GM19351 (cell line): ENCODE measurements around the gene MORF4L1.
"Not testable (repeated sequence)": the region's sequence is repeated elsewhere in the genome, so short reads cannot be mapped to it uniquely, and the experiment has no call there.

ENCODE experiments used
- ATAC-seq: cut with Tn5 transposase; IDR thresholded peaks from one replicate; pipeline ENCODE4 v1.9.1; 2021; ENCODE audit warnings: mild to moderate bottlenecking, moderate library complexity; ENCODE audit not compliant: unreplicated experiment

The MORF4L1 gene

DNA sequence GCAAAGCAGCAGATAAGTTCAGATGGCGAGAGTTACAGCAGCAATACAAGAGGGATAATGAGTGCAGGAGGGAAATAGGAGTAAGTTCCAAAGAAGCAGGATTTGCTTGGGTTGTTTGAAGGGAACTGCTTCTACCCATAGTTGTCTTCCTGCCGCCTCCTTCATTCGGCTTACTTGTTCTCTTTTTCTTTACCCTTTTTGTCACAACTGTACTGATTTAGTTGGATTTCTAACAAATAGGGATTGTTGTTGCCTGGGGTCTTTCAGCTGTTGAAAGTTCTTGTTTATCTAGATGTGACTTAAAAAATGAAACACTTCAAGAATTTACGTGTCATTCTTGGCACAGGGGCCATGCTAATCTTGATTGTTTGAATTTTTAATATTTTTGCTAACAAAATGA is 25.9 kb downstream of the MORF4L1 start:
- ATAC-seq = no peak

DNA sequence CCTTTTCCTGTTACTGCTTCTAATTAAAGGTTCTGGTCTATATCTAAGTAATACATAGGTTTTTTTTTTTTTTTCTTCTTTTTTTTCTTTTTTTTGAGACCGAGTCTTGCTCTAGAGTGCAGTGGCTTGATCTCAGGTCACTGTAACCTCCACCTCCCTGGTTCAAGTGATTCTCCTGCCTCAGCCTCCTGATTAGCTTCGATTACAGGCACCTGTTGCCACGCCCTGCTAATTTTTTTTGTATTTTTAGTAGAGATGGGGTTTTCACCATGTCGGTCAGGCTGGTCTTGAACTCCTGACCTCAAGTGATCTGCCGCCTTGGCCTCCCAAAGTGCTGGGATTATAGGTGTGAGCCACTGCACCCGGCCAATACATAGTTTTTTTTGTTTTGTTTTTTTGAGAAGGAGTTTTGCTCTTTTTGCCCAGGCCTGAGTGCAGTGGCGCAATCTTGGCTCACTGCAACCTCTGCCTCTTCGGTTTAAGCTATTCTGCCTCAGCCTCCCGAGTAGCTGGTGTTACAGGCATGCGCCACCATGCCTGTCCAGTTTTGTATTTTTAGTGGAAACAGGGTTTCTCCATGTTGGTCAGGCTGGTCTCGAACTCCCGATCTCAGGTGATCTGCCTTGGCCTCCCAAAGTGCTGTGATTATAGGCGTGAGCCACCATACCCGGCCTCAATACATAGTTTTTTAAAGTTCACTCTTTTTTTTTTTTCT is 28.3 kb downstream of the MORF4L1 start:
- ATAC-seq = not testable (repeated sequence)

GRCh38 chr15:78902281-78903032 is 29.8 kb downstream of the MORF4L1 start:
- ATAC-seq = not testable (repeated sequence)

GRCh38 chr15:78904599-78905358 is 32.1 kb downstream of the MORF4L1 start:
- no peak for ATAC-seq

DNA sequence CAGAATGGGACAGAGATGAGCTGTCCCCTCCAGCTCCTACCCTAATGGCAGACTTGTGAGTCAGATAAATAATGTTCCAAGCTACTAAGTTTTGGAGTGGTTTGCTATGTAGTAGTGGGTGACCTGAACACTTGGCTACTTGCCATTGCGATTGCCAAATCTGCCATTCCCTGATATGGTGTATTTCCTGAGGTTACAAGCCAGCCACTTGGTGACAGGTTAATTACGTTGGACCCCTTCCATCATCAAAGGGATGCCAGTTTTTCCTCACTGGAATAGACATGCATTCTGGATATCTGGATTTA is 33.6 kb downstream of the MORF4L1 start:
- ATAC-seq = no peak

- no peak for ATAC-seq
Observed at GRCh38 chr15:78907577-78907976, 34.9 kb downstream of the MORF4L1 start.

- no peak for ATAC-seq
Observed at GRCh38 chr15:78909160-78909695, 36.5 kb downstream of the MORF4L1 start.

DNA sequence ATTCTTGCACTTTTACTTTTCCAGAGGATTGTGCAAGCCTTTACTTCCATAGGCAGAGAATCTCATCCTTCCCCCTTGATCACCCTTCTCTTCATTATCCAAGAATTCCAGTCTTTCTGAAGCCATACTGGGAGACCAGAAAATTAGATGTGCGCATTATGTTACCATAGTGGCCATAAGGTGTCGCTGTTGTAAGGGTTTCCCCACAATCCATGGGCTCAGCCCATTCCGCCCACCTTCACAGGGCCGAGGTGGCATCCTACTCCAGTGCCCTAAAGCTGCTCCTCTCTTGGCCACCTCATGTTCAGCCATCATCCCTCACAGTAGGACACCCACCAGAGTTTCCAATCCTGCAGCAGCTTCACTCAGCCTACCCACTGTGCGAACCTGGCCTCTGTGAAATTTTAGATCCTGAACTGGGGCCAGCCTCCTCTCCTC is 37.1 kb downstream of the MORF4L1 start:
- no peak for ATAC-seq

- ATAC-seq = no peak
Observed at GRCh38 chr15:78910271-78910670, 37.6 kb downstream of the MORF4L1 start.

DNA sequence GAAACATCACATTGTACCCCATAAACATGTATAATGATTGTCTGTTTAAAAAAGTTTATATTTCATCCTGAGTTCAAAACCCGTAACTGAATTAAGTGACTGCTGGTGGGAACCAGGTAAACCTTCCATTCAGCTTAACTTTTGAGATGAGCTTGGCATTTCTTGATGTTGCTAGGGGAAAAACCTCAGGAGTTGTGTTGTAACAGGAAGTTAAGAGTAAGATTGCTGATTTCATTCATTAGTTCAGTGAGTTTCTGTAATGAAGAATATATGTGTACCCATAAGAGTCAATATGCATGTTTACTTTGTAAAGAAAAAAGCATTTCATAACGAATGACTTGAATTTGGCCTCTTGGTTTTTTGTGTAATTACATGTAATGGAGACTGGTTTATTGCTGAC is 39.6 kb downstream of the MORF4L1 start:
- ATAC-seq = no peak

GRCh38 chr15:78913012-78913411 is 40.3 kb downstream of the MORF4L1 start:
- ATAC-seq = no peak

DNA sequence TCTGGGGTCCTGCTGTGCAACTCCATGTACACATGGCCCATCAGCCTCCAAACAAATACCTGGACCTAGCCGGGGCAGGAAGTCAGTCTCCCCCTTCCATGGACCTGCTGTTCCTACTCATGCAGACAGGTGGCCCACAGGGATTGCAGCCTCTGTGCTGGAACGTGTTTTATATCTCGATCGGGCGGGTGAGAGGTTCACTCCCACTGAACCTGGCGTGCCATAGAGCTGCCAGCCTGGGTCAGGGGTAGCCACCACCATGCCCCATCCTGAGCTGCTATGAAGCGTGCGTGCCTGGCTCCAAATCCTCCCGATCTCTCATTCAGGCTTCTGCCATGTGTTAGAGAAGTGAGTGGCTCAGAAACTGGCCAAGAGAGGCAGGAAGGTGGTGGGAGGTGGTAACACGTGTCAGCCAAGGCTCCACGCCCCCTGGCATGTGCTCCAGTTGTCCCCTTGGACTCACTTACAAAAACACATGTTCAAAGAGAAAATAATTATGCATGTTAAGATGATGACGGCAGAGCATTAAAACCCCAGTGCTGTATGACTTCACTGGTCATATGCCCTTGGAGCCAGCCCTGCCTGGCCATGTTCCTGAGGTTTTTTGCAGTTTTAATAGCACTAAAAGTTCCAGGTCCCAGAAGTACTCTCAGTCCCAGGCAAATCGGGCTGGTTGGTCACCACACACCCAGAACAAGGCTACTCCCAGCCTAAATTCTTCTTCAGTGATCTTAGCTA is 41.5 kb downstream of the MORF4L1 start:
- ATAC-seq = no peak

DNA sequence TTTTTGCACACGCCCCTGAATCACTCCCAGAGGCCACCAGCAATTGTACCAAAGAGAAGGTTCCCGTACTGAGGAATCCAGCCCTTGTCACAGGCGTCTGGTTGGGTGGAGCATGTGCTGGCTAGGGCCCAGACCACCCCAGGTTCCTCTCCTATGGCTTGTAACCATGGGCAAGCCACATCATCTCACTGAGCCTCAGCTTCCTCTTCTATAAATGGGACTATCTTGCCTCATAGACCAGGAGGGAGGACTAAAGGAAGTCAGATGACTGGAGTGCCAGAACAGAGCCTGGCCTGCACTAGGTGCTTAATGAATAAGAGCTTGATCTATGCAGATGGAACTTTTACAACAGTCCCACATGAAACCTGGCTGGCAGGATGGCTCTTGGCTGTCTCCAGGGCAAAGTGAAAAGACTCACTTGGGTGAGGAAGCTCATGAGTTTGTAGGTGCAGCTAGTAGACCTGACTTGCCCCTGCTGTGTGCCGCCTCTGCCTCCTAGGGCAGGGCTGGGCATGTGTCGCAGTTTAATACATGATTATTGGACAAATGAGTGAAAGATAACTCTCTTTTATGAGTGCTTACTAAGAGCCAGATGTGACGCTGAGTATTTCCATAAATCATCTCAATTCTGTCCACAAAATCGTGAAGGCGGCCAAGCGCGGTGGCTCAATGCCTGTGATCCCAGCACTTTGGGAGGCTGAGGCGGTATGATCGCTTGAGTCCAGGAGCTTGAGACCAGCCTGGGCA is 42.8 kb downstream of the MORF4L1 start:
- no peak for ATAC-seq

- no peak for ATAC-seq
Observed at GRCh38 chr15:78916088-78916487, 43.4 kb downstream of the MORF4L1 start.

- no peak for ATAC-seq
Observed at GRCh38 chr15:78917888-78918287, 45.2 kb downstream of the MORF4L1 start.

GRCh38 chr15:78921517-78921916 is 48.8 kb downstream of the MORF4L1 start:
- no peak for ATAC-seq

DNA sequence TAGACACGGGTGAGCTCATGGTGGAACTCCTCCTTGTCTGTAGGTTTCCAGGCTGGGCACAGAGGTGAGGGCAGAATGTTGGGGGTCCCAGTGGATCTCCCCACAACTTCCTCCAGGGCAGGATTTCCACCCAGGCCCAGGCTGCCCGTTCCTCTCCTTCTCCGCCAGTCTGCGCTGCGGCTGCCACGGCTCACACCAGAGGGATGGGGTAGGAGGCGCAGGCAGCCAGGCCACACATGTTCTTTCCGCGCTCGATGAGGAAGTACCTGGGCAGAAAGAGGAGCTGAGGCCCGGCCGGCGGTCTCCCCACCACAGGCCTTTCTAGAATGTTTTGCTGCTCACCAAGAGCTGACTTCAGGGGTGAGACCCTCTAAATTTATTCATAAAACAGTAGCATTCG is 49.2 kb downstream of the MORF4L1 start:
- ATAC-seq = no peak

- ATAC-seq = no peak
Observed at GRCh38 chr15:78922527-78922926, 49.8 kb downstream of the MORF4L1 start.

DNA sequence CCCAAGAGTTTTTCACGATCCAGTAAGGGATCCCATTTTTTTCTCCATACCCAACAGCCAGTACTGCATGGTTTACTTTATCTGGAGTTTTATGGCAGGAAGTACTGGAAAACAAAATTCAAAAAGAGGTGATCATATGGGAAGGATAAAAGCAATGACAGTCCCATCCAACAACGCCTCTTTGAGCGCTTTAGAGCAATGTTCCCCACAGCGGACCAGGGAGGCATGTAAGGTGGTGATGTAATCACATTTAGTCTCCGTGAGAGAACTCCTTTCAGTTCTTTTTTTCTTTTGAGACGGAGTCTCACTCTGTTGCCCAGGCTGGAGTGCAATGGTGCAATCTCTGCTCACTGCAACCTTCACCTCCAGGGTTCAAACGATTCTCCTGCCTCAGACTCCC is 50.3 kb downstream of the MORF4L1 start:
- ATAC-seq = no peak
